ENCODE results near the gene CDCA5. TPM values are rescaled to one million over a fixed set of nuclear protein-coding genes. Genes with fewer than 3 reads are reported as not detected.

Gene CDCA5
- total and polyA plus RNA-seq, 4 donors: 1.8 to 2.7 (median 2.2) TPM

DNA sequence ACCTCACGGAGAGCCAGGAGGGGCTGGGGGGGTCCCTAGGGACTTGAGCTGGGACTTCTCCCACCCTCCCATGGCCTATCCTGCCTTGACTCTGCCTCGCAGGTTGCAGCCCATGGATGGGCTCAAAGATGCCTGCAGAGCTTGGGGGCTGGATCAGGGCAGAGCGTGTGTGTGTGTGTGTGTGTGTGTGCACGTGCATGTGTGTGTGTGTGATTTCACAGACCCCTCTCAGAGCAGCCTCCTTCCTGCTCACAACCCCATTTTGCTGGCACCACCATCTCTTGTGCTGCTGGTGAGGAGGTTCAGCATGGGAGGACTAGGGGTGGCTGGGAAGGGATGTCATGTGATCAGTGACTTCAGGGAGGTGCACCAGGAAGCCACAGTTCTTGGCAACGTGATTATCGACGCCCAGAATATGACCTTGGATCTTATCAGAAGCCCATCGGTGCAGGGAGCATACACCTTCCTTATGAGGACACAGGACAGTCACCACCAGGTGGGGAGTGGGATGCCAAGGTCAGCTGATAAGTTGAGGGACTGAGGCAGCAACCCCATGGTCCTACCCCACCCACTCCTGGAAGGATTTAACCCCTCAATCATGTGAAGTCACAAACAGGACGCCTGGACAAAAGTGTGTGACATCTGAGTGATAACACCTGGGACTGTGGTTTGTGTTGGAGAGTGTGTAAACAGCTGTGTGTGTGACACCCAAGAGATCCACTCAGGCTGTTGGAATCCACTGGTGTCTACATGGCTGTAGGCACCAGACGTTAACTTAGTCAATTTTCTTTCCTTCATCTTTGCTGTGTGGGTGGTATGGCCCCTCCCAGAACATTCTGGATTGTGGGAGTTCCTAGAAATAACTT lies 23.6 kb downstream of the CDCA5 start:
- Histone ChIP-seq H3K36me3 (ENCODE audit: control insufficient read depth in 4 of 4, insufficient read depth in 4 of 4, low read length in 4 of 4) (no peaks in the 10 kb centered on the region), H3K27ac (ENCODE audit: low read depth in 1 of 2, low read length in 1 of 2) (no peak overlapping the region), H3K4me3 (no peak overlapping the region), H3K9ac (ENCODE audit: insufficient read depth in 1 of 2, low read length in 2 of 2) (no peak overlapping the region), H3K27me3 (ENCODE audit: control insufficient read depth in 3 of 3, insufficient read depth in 3 of 3, low read length in 2 of 3) (no peaks in the 10 kb centered on the region), H3K9me3 (ENCODE audit: control insufficient read depth in 4 of 4, insufficient read depth in 3 of 4, low read length in 3 of 4) (no peaks in the 10 kb centered on the region), H3K4me1 (ENCODE audit: control insufficient read depth in 5 of 5, insufficient read depth in 5 of 5, low read length in 5 of 5) (no peaks in the 10 kb centered on the region)
- ATAC-seq (ENCODE audit: insufficient read depth, low FRiP score) (no peak), DNase-seq (no peak)
- TF ChIP-seq, protein P1, sequence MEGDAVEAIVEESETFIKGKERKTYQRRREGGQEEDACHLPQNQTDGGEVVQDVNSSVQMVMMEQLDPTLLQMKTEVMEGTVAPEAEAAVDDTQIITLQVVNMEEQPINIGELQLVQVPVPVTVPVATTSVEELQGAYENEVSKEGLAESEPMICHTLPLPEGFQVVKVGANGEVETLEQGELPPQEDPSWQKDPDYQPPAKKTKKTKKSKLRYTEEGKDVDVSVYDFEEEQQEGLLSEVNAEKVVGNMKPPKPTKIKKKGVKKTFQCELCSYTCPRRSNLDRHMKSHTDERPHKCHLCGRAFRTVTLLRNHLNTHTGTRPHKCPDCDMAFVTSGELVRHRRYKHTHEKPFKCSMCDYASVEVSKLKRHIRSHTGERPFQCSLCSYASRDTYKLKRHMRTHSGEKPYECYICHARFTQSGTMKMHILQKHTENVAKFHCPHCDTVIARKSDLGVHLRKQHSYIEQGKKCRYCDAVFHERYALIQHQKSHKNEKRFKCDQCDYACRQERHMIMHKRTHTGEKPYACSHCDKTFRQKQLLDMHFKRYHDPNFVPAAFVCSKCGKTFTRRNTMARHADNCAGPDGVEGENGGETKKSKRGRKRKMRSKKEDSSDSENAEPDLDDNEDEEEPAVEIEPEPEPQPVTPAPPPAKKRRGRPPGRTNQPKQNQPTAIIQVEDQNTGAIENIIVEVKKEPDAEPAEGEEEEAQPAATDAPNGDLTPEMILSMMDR (IDR thresholded peaks at IDR 0.05; ENCODE audit: control extremely low read depth, extremely low read depth): no peak
- WGBS, 2 donors: 51 to 65% methylated on average over 10 of the region's 10 CpGs

DNA sequence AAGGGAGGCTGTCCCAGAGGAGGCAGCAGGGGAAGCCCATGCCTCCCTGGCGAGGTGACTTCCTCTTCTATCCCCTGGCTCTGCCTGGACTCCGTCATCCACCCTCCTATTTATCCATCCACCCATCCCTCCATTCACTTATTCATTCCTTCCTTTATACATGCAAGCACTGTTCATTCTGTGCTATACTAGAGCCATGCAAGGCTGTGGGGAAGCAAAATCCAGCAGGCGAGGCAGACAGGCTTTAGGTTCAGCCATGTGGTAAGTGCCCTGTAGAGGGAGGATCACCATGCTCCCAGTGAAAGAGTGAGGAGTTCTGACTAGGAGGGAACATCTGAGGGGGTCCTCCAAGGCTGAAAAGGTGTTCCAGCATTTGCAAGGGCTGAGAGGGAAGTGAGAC lies 24.3 kb downstream of the CDCA5 start:
- 47 to 54% methylated on average over 3 of the region's 3 CpGs for WGBS, 2 donors
- TF ChIP-seq, protein P1 (IDR thresholded peaks at IDR 0.05; ENCODE audit: control extremely low read depth, extremely low read depth): no peak
- Histone ChIP-seq H3K9ac (ENCODE audit: insufficient read depth in 1 of 2, low read length in 2 of 2) (no peak overlapping the region), H3K4me3 (no peak overlapping the region), H3K36me3 (ENCODE audit: control insufficient read depth in 4 of 4, insufficient read depth in 4 of 4, low read length in 4 of 4) (no peaks in the 10 kb centered on the region), H3K27me3 (ENCODE audit: control insufficient read depth in 3 of 3, insufficient read depth in 3 of 3, low read length in 2 of 3) (no peaks in the 10 kb centered on the region), H3K27ac (ENCODE audit: low read depth in 1 of 2, low read length in 1 of 2) (no peak overlapping the region), H3K9me3 (ENCODE audit: control insufficient read depth in 4 of 4, insufficient read depth in 3 of 4, low read length in 3 of 4) (no peaks in the 10 kb centered on the region), H3K4me1 (ENCODE audit: control insufficient read depth in 5 of 5, insufficient read depth in 5 of 5, low read length in 5 of 5) (no peaks in the 10 kb centered on the region)
- ATAC-seq (ENCODE audit: insufficient read depth, low FRiP score) (no peak), DNase-seq (no peak)

DNA sequence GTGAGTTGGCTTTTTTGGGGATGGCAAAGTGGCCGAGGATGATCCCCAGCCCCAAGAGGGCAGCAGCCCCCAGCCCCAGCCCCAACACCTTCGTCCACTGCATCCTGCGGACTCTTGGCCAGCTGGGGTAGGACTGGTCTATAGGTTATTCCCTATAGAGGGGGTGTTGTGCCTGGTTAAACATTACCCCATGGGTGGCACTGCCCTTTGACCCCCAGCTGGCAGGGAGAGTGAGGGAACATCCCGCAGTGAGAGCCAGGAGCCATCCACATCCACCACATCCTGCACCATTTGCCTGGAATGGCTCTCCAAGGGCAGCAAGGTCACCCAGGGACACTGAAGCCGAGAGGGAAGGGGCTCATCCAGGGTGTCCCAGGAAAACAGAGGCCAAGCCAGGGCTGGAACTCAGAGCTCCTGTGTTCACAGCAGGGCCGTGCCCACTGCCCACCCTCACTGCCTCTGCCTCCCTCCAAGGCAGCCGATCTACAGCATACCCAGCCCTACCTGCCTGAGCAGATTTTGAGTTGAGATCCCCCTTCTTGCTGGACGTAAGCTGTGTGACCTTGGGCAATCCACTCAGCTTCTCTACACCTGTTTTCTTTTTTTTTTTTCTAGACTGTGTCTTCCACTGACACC lies 25.3 kb downstream of the CDCA5 start, which contains the start of gene NAALADL1:
Gene NAALADL1, minus strand, starts transcription at position 135 of the 636 bp plus-strand sequence. Its CDS starts 32 bp downstream, at position 103.
- H3K4me1 ChIP-seq (ENCODE audit: control insufficient read depth in 5 of 5, insufficient read depth in 5 of 5, low read length in 5 of 5): no peaks in the 10 kb centered on the region
- no peak within 1 kb of the TSS for H3K4me3 ChIP-seq
- TF ChIP-seq, protein P1 (IDR thresholded peaks at IDR 0.05; ENCODE audit: control extremely low read depth, extremely low read depth): no peak
- no peaks in the 10 kb centered on the region for H3K27me3 ChIP-seq (ENCODE audit: control insufficient read depth in 3 of 3, insufficient read depth in 3 of 3, low read length in 2 of 3)
- H3K9ac ChIP-seq (ENCODE audit: insufficient read depth in 1 of 2, low read length in 2 of 2): no peak within 1 kb of the TSS
- H3K27ac ChIP-seq (ENCODE audit: low read depth in 1 of 2, low read length in 1 of 2): no peak within 1 kb of the TSS
- 79 to 83% methylated on average over 8 of the region's 8 CpGs for WGBS, 2 donors
- no peaks in the 10 kb centered on the region for H3K36me3 ChIP-seq (ENCODE audit: control insufficient read depth in 4 of 4, insufficient read depth in 4 of 4, low read length in 4 of 4)
- ATAC-seq (ENCODE audit: insufficient read depth, low FRiP score) (no peak), DNase-seq (no peak)
- no peaks in the 10 kb centered on the region for H3K9me3 ChIP-seq (ENCODE audit: control insufficient read depth in 4 of 4, insufficient read depth in 3 of 4, low read length in 3 of 4)
